ENCODE data around the gene CDH12.

DNA sequence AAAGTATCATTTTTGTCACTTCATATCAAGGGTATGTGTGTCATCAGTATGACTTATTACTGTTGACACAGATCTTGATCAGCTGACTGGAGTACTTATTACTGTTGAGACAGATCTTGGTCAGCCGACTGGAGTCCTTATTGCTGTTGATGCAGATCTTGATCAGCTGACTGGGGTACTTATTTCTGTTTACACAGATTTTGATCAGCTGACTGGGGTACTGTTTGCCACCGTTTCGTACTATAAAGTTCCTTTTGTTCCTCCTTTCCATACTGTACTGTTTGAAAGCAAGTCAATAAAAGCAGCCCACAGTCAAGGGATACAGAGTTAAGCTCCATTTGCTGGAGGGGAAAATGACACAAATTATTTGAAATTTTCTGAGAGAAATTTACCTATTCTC is 347.3 kb downstream of the CDH12 start:
- TF ChIP-seq CTCF (IDR thresholded peaks at IDR 0.05; ENCODE audit: insufficient read depth, low read length, poor library complexity, severe bottlenecking): no peak
- TF ChIP-seq EZH2phosphoT487 (conservative IDR thresholded peaks at IDR 0.05; ENCODE audit: low read length): no peak
